CD4-positive, alpha-beta T cell treated with Interleukin-4 for 1 hour (primary cell): ENCODE results near the gene CDKN2A.

Source experiments
- DNase-seq, 2 donors: peaks; one replicate each; pipeline ENCODE4 v3.0.0-alpha.2; 2020 to 2022

CDKN2A gene

DNA sequence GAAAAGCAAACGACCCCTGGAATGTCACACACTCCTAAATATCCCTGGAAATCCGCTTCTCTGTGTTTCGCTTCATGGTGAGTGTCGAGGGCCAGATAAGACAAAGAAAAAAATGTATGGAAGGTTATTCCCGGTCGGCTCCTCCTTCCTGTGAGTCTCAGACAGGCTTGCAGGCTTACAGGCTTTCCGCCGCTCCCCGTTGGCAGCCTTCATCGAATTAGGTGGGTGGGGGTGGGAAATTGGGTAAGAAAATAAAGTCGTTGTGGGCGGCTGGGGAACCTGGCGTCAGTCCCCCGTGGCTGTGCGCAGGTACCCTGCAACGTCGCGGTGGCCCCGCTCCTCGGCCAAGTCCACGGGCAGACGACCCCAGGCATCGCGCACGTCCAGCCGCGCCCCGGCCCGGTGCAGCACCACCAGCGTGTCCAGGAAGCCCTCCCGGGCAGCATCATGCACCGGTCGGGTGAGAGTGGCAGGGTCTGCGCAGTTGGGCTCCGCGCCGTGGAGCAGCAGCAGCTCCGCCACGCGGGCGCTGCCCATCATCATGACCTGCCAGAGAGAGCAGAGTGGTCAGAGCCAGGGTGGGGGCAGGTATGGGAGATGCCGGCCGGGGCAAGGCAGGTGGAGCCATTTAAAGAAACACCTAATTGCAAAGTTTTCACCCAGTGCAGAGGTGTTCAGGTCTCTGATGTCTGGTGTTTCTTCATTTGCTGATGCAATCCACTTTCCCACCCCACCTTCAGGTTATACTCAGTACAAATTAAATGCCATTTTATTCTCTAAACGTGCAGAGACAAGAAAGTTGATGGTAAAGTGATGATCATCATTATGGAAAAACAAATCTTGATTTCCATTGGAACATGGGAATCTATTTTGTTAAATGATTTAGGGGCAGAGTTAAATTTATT, 11.8 kb upstream of the CDKN2A start:
- no peak for DNase-seq

DNA sequence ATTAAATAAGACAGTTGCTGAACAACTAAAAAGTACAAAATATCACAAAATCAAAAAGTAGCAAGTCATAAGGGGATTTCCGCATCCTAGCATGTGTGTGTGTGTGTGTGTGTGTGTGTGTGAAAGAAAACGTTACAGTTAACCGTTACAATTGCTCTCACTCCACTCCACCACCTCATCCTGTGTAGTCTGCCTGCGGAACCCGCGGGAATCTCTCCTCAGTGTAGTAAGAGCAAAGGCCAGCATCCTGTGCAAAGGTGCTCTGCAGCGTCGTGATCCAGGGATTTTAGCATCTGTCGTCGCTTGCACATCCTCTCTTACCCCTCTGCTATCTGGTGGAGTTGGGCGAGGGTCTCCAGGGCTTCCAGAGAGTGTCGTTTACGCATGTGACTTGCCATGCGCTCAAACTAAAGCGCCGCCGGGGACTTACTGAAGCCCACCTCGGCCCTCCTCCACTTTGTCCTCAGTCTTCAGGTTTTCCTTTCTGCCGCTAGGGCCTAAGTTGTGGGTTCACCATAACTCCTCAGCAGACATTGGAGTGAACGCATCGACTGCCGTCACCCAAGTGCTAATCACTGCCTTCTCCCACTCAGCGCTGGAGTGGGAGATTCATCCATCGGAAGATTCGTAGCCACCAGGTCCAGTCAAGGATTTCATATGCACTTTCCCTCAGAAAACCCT, 11.0 kb upstream of the CDKN2A start:
- peak in 1 of 2 donors; percentile 38 for DNase-seq

DNA sequence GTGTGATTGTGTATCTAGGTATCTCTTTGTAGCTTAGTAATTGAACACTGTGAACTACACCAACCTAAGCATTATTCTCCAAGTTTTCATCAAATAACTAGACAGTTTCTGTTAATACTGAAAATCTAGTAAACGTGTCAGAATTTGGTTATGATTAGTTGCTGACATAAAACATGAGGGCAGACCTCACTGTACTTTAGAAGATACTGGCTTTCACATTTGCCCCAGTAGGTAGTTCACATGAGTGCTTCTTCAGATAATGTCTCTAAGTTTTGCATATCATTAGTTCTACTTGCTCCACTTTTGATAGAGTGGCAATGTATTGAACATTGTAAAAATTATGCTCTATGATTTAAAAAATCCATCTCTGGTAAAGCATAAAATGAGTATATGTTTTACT, 7.8 kb upstream of the CDKN2A start:
- no peak for DNase-seq

DNA sequence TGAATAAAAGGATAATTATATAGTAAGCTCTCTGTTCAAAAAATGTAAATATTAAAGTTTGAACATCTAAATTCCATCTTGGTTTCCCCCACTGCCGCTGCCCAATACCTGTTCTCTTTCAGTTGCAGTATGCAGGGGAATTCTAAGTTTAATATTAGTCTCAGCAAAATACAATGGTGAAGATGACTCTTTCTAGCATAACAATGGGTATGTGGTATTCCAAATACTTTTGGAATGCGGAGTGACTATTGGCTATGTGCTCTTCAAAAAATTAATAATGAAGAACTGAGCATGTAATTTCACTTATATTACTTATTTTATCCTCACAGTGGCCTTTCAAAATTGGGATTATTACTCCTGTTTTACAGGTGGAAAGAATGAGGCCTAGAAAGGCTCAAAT, 3.8 kb upstream of the CDKN2A start:
- DNase-seq = no peak

DNA sequence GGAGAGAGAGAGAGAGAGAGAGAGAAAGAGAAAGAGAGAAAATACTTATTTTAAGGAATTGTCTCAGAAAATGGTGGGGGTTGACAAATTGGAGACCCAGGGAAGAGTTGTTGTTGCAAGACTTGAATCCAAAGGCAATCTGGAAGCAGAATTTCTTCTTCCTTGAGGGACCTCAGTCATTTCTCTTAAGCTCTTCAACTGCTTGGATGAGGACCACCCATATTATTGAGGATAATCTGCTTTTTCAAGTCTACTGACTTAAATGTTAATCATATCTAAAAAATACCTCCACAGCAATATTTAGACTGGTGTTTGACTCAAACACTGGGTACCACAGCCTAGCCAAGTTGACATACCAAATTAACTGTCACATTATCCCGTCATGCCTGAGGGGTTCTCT, 3.3 kb upstream of the CDKN2A start:
- no peak for DNase-seq

DNA sequence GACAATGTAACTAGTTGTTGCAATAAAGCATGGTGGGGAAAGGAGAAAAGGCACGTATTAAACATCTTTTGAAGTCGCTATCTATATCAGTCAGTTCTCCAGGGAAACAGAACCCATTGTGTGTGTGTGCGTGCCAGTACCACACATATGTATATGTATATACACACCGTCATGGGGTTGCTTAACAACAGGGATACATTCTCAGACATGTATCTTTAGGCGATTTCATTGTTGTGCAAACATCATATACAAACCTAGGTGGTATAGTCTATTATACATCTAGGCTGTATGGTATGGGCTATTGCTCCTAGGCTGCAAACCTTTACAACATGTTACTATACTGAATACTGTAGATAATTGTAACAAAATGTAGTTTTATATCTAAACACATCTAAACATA, 2.7 kb upstream of the CDKN2A start:
- DNase-seq = no peak

DNA sequence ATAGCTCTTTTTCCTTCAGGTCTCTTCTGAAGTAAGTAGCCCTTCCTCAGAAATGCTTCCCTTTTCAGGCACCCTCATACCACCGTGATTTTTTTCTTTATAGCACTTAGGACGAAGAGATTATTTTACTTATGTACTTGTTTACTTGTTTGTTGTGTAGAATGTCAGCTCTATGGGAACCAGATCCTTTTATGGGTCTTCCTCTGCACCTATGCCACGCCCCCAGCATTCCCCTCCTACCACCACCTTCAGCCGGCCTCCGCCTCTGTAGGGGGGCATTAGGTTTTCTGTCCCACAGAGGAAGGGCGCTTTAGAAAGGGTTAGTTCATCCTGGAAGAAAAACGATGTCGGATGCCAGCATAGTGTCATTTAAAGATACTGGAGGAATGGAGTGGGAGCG, 2.2 kb upstream of the CDKN2A start:
- DNase-seq = no peak

DNA sequence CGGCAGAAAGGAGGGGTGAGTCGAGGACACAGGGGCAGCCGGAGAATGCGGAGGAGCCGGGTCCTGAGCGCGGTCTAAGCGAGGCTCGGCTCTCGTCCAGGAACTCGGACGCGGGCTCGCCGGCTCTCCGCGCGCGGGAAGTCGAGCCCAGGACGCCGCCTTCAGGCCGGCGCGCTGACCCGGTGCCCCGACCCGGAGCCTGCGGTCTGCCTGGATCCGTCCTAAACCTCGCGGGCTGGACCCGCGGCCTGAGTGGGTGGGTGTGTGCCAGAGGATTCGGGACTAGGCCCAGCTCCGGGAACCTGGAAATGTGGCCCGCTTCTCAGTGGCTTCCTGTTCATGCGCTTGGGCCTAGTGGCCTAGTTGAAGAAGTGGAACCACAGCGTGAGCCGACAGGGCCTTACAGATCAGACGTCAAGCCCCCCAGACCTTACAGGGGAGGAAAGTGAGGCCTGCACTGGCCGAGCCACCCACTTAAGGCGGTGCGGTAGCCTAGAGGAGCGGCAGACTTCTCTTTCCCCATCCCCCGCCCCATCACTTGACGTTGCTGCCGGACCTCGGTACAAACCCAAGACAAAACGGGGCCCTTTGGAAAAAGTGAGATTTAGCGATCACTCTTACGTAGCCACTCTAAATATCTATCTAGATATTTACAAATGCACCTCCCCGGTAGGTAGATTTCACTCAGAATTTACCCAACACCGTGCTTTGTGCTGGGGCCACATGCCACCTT, 1.6 kb upstream of the CDKN2A start:
- DNase-seq = peak in 1 of 2 donors; percentile 40

DNA sequence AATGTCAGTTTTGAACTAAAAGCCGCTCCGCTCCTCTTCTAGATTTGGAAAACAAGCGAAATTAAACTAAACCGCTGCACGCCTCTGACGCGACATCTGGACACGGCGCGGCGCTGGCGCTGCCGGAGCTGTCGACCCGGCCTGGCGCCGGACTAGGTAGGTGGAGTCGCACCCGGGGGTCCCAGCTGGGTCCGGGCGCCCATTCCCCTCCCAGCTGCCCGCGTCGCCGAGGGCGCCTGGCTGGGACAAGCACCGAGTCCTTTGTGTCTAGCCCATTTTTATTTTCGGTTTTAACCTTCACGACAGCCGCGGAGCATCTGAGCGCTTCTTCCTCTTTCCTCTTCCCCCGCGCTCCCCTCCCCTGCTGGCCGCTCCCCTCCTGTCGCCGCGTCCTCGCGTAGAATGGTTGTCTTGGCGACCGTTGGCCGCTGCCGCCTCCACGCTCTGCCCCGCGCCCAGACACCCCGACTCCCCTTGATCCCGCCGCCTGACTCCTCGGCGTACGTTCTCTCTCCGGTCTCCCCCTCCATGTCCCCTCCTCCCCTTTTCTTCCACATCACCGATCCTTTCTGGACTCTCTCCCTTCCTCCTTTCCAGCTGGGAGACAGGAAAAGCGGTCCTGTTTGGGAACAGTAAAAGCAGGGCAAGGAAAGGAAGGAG, 944 bp upstream of the CDKN2A start:
- DNase-seq = peak; percentile 88 to 89

DNA sequence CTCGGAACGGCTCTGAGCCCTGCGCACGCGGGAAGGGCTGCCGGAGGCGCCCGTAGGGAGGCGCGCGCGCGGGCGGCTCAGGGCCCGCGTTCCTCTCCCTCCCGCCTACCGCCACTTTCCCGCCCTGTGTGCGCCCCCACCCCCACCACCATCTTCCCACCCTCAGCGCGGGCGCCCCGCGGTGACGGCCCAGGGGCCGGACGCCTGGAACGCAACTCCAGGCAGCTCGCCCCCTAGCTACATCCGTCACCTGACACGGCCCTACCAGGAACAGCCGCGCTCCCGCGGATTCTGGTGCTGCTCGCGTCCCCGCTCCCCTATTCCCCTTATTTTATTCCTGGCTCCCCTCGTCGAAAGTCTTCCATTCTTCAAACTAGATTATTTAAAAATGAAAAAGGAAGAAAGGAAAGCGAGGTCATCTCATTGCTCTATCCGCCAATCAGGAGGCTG, 389 bp upstream of the CDKN2A start, which contains the start of gene CDKN2B-AS1:
Gene CDKN2B-AS1 (plus strand): TSS at position 236 of the 450 bp plus-strand sequence.
- peak; percentile 42 to 61 for DNase-seq

DNA sequence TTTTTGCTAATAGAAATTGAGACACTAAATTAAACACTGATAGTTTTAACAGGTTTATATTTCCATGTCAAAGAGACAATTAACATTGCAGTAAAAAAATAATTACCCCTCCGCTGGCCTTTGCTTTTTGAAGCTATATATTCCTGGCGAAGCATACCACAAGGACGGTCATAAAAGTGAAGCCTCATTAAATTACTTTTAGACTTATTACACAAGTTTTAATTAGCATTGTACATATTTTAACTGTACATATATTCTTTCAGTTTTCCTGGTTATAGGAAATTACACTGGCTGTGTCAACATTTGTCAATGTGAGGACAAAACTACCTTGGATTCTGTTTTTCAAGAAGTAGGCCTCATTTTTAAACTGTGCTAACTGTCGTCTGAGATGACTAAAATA, 1.2 kb downstream of the CDKN2A start:
- no peak for DNase-seq

DNA sequence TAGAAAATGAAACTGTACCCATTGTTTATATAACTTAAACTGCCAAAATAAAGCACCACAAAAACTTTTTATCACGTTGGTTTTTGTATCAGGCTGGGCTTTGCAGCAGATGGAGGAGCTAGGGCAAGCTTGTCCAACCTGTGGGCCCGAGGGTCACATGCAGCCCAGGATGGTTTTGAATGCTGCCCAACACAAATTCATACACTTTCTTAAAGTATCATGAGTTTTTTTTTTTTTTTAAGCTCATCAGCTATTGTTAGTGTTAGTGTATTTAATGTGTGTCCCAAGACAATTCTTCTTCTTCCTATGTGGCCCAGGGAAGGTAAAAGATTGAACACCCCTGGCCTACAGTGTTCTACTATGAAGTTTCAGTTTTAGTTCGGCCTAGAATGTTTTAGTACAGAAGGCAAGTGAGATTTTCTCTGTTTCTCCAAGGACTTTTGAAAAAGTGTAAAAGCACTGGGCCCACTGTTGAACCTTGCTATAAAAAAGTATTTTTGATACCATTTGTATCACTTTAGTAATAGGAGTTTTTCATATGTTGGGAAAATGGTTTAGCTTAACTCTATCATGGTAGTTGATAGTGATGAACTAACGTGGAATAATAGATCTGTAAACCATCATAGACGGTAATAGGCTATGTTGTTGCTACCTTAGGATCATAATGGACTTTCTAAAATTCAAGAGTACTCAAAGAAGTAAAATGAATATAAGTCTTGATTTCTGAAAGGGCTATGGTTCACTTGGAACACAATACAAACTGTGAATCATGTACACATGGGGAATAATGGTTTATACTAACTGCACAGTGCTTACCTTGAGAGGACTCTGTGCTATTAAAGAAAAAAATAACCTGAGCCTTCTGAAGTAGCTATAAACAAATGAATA, 2.9 kb downstream of the CDKN2A start:
- DNase-seq = no peak

DNA sequence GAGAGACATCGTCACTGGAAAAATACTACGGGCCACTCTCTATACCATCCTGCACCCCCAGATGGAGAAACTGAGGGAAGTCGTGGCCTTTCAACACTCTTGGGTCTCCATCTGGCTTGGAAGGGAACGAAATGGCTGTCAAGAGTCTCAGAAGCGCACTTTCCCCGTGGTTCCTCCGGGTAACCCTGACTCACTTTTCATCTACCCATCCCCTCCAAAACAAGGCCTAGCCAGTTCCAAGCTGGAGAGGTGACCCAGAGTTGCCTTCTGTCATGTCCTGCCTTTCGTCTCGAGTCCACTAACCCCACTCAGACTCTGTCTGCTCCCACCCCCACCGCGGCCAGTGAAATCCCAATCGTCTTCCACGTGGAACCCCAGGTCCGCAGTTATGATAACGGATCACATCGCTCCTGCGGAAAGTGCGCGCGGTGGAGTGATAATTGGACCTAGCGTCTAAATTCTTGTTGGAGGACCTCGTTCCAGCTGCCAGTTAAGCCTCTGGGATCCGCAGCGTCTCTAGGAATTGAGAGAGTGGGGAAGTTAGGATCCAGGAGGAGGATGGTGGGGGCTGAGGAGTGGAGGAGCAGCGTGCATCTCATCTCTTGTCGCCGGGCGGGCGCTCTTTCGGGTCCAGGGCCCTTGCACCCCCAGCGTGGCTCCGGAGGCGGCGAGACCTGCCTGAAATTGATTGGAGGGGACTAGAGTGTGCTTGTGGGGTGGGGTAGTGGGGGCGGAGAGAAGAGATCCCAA, 4.6 kb downstream of the CDKN2A start:
- DNase-seq = no peak

DNA sequence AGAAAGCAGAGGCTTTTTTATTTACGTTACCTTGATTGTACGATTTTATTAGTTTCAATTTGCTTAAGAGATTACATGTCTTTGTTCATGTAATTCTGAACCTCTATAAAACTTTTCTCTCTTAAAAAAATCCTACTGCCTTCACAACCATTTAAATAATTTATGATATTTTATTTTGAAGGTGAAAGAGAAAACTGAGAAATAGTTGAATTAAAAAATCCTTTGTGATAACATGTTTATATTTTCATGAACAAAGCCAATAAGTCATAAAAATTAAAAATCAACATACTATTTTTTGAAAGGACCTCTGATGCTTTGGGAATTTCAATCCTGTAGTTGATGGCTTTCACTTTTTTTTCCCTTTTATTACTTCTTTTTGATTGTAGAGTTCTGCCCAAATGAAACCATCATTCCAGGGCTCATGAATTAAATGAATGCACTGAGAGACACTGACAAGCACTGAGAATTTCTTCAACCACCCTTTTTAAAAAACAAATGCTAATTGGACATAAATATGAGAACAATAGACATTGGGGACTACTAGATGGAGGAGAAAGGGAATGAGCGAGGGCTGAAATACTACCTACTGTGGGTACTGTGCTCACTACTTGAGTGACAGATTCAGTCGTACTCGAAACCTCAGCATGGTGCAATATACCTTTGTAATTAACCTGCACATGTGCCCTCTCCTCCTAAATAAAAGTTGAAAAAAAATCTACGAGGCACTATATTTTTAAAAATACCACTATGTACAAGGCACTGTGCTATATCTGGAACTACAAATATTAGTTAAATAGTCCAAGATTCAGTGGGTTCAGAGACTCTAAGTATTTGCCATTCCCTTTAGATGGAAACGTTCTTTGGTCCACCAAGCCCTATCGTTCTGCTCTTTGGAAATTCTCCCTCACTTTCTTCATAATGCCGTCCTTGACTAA, 5.9 kb downstream of the CDKN2A start:
- DNase-seq = no peak

DNA sequence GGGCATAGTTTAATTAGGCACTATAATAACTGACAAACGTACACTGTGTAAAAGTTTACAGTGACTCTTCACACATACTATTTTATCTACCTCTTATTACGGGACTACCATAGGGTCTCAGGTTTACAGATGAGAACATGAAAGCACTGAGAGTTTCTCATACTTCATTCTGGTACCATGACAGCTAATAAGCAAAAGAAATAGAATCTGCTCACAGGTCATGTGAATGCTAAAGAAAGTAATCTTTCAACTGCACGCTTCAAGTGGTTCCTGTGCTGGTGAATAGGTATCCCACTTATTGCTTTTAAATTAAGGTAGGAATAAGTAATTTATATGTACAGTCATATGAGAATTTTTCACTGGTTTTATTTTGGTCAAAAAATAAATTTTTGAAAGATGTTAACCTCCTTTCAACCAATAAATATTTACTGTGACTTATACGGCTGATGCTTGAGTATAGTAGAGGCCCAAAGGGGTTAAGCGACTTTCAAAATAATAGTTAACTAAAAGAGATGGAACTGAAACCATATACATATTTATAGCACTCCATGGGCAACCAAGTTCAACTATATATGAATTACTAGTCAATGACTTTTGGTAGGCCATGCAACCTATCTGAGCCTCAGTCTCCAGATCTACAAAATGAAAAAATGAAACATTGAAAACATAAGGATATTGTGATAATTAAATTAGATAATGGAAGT, 8.1 kb downstream of the CDKN2A start:
- DNase-seq = no peak

DNA sequence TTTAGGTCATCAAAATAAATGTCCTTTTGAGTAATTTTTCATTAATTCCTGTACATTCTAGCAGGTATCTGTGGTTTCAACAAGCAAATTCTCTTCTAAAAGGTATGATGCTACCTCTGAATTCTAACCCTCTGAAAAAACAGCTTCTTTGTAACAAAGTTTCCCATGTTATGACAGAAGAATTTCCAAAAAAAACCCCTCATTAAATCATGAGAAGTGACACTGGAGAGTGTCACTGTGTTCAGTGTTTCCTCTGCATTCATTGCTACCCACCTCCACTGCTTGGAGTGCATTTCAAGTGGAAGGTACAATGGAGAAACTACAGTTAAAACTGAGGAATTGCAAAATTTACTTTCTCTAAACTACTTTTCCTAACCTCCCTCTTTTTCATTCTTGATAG, 10.1 kb downstream of the CDKN2A start:
- no peak for DNase-seq

DNA sequence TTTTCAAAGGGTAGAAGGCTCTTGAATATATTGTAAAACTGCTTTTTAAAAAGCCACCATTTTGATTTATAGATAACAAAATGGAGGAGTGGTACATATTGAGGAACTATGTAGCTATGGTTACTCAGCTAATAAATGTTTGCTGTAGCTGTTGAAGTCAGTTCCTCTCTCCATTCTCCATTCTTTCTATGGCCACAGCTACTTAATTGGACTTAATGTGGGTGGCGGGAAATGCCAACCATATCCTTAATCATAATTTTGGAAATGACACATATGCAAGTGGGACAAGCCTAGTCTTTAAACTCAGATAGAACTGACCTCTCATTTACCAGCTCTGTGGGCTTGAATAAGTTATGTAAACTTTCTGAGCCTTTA, 10.6 kb downstream of the CDKN2A start:
- no peak for DNase-seq

DNA sequence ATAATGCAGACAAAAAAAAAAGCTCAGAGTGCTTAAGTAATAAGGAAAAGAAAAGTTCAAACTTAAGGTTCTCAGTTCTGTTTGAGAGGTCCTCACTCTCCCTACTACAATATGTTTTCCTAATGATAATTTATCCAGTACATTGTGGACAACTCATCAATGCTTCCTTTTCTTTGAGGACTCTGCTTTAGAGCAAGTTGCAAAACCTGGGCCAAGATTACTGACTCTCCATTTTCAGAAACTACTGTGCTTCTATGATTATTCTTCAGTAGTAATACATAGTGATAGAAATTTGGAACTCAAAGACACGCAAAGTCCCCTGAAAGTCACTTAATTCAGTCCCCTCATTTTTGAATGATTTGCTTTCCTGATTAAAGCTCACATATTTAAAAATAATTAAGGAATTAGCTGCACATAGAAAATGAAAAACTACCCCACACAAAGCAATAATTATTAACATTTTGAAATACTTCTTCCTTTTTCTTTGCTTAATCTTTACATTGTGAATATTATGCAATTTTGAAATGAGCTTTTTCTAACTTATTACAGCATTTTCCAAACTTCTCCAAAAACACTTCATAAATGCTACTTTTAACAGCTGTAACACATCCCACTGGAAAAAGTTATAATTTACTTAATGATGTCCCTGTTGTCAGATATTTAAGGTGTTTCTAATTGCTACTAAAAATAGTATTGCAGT, 11.2 kb downstream of the CDKN2A start:
- no peak for DNase-seq

DNA sequence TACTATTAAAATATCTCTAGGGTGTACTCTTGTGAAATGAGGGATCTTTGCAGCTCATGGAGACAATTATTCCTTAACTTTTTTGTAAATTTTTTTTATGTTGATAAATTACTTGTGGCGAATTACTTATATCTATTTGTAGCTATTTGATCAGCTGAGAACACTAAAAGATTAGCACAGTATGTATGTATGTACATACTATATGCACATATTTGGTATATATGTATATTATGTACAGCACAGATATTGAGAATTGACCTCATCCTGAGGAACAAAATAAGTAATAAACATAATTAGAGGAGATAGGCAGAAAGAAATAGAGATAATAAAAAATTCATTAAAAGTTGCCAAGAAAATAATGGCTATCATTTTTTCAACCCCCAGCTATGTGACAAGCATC, 11.8 kb downstream of the CDKN2A start:
- DNase-seq = no peak
